Activated CD8-positive, alpha-beta memory T cell treated with anti-CD3 and anti-CD28 coated beads, Interleukin-2, amount 50 U/mL, for 1 hour (primary cell): ENCODE data around the gene EFCAB10.
"Not testable (repeated sequence)": the region's sequence is repeated elsewhere in the genome, so short reads cannot be mapped to it uniquely, and the experiment has no call there.

Source experiments
- DNase-seq: peaks from one replicate; pipeline ENCODE4 v3.0.0-alpha.2; 2020; ENCODE audit errors: extremely low read depth

Gene EFCAB10

DNA sequence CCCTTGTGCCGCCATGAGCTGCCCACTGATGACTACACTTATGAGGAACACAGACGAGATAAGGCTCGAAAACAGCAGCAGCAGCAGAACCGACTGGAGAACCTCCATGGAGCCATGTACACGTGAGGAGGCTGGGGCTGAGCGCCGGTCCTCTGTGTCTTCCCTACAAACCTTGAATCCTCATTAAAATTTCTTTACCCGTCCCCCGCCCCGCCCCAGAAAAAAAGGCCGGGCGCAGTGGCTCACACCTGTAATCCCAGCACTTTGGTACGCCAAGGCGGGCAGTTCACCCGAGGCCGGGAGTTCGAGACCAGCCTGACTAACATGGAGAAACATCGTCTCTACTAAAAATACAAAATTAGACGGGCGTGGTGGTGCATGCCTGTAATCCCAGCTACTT is 50.7 kb downstream of the EFCAB10 start:
- DNase-seq: no peak

DNA sequence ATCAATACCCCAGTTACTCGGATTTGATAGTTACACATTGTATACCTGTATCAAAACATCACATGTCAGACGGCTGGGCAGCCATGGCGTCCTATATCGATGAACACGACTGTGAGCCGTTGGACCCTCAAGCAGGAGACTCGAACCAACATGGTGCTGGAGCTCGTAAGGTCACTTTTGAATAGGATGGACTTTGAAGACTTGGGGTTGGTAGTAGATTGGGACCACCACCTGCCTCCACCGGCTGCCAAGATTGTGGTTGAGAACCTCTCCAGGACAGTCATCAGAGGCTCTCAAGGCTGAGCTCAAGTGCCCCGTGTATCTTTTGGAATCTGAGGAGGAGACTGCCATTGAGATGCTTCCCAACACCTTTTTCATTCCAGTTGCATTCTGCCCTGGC is 51.2 kb downstream of the EFCAB10 start:
- no peak for DNase-seq

DNA sequence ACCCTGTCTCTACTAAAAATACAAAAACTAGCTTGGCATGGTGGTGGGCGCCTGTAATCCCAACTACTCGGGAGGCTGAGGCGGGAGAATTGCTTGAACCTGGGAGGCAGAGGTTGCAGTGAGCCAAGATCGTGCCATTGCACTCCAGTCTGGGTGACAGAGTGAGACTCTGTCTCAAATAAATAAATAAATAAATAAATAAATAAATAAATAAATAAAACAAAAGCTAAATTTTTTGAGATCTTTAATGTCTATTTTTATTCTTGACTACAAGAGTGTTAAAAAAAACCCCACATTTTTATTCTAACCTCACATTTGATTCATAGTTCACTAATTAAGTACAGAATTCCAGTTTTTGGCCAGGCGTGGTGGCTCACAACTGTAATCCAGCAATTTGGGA is 53.6 kb downstream of the EFCAB10 start:
- not testable (repeated sequence) for DNase-seq

DNA sequence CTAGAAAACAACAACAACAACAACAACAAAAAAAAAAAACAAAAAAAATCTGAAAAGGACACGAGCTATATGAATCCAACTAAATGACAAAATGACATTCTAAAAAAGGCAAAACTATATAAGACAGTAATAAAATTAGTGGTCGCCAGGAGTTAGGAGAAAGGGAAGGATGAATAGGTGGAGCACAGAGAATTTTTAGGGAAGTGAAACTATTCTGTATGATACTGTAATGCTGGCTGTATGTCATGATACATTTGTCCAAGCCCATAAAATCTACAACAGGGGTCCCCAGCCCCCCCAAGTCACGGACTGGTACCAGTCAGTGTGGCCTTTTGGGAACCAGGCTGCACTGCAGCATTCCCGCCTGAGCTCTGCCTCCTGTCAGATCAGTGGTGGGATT is 56.5 kb downstream of the EFCAB10 start:
- DNase-seq: no peak

DNA sequence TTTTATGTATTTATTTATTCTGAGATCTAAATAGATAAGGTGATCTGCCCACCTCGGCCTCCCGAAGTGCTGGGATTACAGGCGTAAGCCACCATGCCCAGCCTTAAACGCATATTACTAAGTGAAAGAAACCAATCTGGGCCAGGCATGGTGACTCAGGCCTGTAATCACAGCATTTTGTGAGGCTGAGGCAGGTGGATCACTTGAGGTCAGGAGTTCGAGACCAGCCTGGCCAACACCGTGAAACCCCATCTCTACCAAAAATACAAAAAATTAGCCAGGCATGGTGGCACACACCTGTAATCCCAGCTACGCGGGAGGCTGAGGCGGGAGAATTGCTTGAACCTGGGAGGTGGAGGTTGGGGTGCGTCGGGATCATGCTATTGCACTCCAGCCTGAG is 56.9 kb downstream of the EFCAB10 start:
- DNase-seq: not testable (repeated sequence)

DNA sequence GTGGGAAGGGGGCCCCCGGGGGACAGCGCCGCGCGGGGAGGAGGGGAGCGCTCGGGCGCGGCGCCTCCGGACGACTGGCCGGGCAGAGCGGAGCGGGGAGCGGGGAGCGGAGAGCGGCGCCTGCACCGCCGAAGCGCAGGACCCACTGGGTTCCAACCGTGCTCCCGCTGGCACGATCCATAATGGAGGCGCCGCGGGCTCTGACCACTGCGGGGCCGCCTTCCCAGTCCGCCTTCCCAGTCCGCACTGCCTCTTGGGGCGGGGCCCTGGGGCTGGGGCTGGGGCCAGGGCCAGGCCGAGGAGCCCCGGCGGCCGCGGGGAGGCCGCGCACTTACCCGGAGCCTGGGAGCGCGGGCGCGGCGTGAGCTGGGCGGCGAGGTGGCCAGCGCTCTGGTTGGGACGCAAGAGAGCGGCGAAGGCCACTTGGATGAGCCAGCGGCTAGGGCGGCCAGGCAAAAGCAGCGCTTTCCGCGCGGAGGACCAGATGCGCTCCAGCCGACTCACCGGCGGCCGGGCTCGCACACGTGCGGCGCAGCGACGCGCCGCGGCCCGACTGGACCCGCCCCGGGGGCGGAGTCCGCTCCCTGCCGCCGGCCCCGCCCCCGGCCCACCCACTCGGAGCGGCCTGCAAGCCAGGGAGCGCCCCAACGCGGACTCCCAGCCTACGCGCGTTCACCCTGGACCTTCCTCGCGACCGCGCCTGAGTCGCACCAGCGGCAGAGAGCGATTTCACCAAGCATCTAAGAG is 59.4 kb downstream of the EFCAB10 start, which contains the start of gene PUS7:
PUS7 (minus strand) TSS at position 555 of the 747 bp plus-strand sequence. CDS start 13,759 bp downstream, outside the sequence.
- DNase-seq: peak; percentile 45

DNA sequence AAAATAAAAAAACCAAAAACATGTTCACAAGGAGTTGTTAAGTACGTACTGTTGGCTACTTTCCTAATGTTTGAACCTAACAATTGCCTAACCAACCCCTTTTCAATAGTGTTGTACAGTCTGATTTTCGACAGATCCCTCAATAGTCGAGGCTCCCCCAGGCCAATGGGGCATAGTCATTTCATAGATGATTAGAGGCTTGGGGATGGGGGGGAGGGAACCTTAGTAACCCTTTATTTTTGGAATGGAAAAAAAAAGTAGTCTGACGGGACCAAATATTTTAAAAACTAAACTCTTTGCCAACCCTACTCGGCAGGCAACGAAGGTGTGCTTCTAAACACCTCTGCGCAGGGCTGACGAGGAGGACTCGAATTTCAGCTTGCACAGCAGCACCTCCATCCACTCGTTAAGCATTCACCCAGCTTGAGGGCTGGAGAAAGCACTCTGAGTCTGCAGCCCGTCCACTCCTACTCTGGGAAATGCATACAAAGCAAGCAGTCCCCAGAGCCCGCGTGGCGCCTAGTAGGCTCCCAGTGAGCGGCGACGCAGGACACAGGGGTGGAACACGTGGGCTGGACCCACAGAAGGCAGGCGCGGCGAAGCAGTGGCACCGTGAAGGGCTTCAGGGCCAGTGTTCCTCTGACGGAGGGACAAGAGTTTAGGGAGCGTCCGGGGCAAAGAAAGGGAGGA is 60.1 kb downstream of the EFCAB10 start:
- DNase-seq: no peak

DNA sequence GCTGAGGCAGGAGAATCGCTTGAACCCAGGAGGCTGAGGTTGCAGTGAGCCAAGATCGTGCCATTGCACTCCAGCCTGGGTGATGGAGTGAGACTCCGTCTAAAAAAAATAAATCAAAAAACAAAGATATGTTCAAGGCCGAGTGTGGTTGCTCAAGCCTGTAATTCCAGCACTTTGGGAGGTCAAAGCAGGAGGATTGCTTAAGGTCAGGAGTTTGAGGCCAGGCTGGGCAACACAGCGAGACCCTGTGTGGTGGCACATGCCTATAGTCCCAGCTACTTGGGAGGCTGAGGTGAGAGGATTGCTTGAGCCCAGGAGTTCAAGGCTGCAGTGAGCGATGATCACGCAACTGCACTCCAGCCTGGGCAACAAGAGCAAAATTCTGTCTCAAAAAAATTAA is 60.7 kb downstream of the EFCAB10 start:
- DNase-seq: not testable (repeated sequence)

DNA sequence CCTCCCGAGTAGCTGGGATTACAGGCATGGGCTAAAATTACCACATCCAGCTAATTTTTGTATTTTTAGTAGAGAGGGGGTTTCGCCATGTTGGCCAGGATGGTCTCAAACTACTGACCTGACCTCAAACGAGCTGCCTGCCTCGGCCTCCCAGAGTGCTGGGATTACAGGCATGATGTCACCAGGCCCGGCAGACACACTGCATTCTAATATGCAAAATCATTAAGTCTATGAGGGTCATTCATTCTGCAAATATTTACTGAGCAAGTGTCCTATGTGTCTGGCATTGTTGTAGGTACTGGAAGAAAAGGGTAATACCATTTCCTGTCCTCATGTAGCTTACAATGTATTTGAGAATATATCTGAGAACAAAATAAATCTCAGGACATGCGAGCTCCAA is 61.9 kb downstream of the EFCAB10 start:
- no peak for DNase-seq

DNA sequence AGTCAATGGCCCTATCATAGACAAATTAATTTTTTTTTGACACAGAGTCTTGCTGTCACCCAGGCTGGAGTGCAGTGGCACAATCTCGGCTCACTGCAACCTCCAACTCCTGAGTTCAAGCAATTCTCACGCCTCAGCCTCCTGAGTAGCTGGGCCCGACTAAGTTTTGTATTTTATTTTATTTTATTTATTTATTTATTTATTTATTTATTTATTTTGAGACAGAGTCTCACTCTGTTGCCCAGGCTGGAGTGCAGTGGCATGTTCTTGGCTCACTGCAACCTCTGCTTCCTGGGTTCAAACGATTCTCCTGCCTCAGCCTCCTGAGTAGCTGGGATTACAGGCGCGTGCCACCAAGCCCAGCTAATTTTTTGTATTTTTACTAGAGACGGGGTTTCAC is 65.7 kb downstream of the EFCAB10 start:
- not testable (repeated sequence) for DNase-seq
